Skeletal muscle satellite cell (primary cell): ENCODE measurements around the gene BEAN1.

Source experiments
- H3K27me3 ChIP-seq: 2 replicates; pipeline ENCODE4 v1.7.0; 2013; ENCODE audit warnings: low read length; ENCODE audit not compliant: control insufficient read depth, insufficient read depth
- H3K36me3 ChIP-seq: 2 replicates; pipeline ENCODE4 v1.7.0; 2013; ENCODE audit warnings: mild to moderate bottlenecking, control low read depth, low read length; ENCODE audit not compliant: insufficient read depth
- H3K4me1 ChIP-seq: 2 replicates; pipeline ENCODE4 v1.7.0; 2013; ENCODE audit warnings: low read length; ENCODE audit not compliant: control insufficient read depth, insufficient read depth
- H3K4me2 ChIP-seq: 2 replicates; pipeline ENCODE4 v1.7.0; 2013; ENCODE audit warnings: mild to moderate bottlenecking, low read length
- H3K4me3 ChIP-seq: 2 replicates; pipeline ENCODE4 v1.7.0; 2013; ENCODE audit warnings: low read length
- H3K9ac ChIP-seq: 2 replicates; pipeline ENCODE4 v1.7.0; 2013; ENCODE audit warnings: mild to moderate bottlenecking, low read depth, low read length, moderate library complexity
- H3K9me3 ChIP-seq: replicated peaks from 2 replicates; pipeline ENCODE4 v1.7.0; 2013; ENCODE audit warnings: mild to moderate bottlenecking, control low read depth, low read length

The BEAN1 gene

DNA sequence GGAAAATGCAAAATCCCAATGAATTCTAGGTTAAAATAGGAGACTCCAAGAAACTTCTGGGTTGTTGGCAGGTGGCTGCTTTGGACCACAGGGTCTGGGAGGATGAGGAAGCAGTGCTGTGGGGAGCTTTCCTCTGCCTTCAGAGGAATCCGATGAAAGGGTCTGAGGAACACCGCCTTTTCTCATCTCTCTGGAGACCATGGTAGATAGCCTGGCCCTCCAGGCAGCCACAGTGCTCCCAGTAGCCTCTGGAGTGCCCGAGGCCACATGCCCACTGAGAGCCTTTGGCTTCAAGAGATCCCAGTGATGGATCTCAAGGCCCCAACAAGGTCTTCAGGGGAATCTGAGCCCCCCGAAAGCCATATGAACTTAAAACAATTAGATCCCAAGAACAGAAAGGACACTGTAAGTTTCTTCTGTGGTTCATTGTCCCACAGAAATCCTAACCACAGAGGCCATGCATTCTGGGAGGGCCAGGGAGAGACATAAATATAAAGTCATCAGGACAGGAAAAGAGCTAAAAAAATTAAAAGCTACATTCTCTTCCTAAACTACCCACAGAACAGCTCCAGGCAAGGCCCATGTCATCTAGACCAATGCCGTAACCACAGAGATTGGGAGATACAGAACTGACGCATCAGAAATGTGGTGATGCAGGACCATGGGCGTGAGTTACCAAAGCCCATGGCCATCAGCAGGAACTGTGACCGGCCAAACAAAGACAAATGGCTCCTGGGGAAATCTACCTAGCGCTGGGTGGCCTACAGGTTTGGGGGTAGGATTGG lies 98.5 kb downstream of the BEAN1 start:
- no peak overlapping the region for H3K4me3 ChIP-seq
- H3K9me3 ChIP-seq: no peaks in the 10 kb centered on the region
- no peak overlapping the region for H3K4me2 ChIP-seq
- H3K9ac ChIP-seq: no peak overlapping the region
- peaks cover 18% of the 10 kb centered on the region for H3K36me3 ChIP-seq
- peaks cover 16% of the 10 kb centered on the region for H3K4me1 ChIP-seq
- no peaks in the 10 kb centered on the region for H3K27me3 ChIP-seq

- Histone ChIP-seq H3K4me1 (no peaks in the 10 kb centered on the region), H3K36me3 (peaks cover 26% of the 10 kb centered on the region), H3K27me3 (no peaks in the 10 kb centered on the region), H3K4me3 (no peak overlapping the region), H3K4me2 (no peak overlapping the region), H3K9me3 (no peaks in the 10 kb centered on the region), H3K9ac (no peak overlapping the region)
These were observed 101.2 kb downstream of the BEAN1 start for GRCh38 chr16:66528294-66528693.

DNA sequence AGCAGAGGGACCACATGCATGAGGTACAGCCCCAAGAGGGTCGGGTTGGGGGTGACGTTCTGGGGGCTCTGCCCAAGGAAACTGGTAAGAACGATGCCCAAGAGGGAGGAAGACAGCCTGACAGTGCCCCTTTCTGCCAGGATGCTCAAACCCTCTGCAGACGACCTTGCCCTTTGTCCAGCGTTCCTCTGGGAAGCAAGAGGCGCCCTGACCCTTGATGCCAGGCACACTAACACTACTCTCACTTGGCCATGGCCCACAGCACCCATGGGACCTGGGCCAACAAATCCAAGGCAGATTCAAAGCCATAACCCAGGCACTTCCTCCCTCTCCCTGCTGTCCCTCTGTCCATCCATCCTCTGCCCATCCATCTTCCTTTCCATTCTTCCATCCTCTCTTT lies 102.4 kb downstream of the BEAN1 start:
- Histone ChIP-seq H3K4me1 (no peaks in the 10 kb centered on the region), H3K36me3 (peaks cover 26% of the 10 kb centered on the region), H3K9ac (no peak overlapping the region), H3K27me3 (no peaks in the 10 kb centered on the region), H3K9me3 (no peaks in the 10 kb centered on the region), H3K4me3 (no peak overlapping the region), H3K4me2 (no peak overlapping the region)
